DMS 273 (cell line): Measurements from ENCODE around the gene ABHD12.

Source experiments
- DNase-seq: peaks from one replicate; lab custom pipeline; 2025; ENCODE audit not compliant: unreplicated experiment; lab: John Stamatoyannopoulos, UW

The ABHD12 gene

DNA sequence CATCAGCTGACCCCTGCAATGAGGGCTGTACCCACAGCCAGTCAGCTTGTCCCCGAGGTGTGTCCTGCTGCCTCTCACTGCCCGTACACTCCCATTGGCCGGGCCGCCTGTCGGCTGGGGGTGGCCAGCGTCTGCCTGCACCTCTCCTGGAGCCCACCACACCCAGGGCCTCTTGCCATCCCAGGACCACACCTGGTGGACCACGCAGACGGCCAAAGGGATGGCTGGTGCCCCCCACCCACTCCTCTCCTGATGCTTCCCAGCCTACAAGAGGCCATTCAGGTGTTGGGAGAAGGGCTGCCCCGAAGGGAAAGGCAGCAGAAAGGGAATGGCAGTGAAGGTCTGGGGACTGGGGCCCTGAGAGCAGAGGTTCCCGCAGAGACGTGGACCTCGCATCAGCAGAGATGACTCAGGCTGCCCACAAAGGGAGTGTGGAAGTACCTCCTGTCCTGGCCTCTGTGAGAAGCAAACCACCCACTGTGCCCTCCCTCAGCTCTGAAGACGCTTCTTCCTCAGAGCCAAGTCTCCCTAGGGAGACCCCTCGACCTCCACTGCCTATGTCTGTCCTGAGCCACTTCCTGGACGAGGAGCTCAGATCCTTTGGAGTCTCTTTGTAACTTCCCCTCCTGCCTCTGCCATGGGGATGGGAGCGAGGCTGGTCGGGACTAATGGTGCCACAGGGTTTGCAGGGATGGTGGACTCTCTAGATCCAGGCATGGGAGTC lies 81.8 kb downstream of the ABHD12 start:
- no peak for DNase-seq

GRCh38 chr20:25308083-25308491 lies 82.5 kb downstream of the ABHD12 start:
- DNase-seq: no peak

GRCh38 chr20:25306991-25307903 lies 83.4 kb downstream of the ABHD12 start:
- no peak for DNase-seq

DNA sequence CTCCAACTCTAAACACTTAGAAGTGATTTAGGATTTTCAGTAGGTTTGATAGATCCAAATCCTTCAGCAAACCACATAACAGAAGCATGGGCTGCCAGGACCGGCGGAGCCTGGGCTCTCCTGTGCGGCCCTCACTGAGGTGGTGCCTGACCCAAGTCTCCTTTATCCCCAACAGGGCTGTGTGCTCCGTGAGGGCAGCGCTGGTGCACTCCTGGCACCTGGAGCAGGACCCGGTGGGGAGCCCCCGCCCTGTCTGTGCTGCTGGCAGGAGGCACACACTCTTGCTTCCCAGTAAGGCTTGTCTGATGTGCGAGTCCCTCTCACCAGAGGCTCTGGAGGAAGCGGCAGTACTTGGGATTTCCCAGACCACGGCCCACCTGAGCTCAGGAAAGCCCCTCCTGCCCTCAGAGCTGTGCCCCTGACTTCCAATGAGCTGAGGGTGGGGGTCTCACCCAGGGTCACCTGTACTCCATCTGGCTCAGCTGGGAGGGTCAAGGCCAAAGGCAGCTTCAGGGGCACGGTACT lies 86.5 kb downstream of the ABHD12 start:
- no peak for DNase-seq

DNA sequence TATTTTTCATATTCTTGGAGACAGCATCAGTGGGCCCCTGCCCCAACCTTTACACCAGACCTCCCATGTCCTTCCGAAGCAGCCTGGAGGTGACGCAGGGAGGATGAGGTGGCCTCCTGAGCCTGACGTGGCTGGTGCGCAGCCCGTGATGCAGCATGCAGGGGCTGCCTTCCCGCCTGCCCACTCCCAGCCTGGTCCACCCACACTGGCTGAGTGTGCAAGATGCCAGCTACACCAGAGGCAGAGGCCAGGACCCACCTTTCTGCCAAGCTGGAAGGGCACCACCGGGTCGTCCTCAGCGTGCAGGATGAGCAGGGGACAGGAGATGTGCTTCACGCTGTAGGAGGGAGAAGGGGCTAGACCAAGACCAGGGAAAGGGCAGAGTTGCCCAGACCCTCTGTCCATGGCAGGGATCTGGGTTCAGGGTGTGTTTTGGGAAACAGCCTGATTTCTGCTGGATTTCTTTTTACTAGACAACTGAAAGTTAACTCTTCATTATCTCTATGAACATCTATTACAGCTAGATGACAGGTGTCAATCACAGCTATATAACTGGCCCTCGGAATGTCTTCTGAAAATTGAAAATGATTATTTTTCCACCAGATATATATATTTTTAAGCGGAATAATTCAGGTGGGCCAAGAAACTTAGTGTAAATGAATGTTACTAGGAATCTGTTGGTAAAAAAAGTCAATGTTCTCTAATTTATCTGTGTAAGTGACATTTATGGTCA lies 87.2 kb downstream of the ABHD12 start:
- no peak for DNase-seq

- DNase-seq: no peak
These were observed 88.0 kb downstream of the ABHD12 start for GRCh38 chr20:25302596-25302995.

GRCh38 chr20:25301357-25301920 lies 89.2 kb downstream of the ABHD12 start:
- DNase-seq: no peak

- no peak for DNase-seq
These were observed 90.0 kb downstream of the ABHD12 start for GRCh38 chr20:25300496-25301170.

GRCh38 chr20:25299806-25300205 lies 90.8 kb downstream of the ABHD12 start:
- peak; percentile 24 for DNase-seq

DNA sequence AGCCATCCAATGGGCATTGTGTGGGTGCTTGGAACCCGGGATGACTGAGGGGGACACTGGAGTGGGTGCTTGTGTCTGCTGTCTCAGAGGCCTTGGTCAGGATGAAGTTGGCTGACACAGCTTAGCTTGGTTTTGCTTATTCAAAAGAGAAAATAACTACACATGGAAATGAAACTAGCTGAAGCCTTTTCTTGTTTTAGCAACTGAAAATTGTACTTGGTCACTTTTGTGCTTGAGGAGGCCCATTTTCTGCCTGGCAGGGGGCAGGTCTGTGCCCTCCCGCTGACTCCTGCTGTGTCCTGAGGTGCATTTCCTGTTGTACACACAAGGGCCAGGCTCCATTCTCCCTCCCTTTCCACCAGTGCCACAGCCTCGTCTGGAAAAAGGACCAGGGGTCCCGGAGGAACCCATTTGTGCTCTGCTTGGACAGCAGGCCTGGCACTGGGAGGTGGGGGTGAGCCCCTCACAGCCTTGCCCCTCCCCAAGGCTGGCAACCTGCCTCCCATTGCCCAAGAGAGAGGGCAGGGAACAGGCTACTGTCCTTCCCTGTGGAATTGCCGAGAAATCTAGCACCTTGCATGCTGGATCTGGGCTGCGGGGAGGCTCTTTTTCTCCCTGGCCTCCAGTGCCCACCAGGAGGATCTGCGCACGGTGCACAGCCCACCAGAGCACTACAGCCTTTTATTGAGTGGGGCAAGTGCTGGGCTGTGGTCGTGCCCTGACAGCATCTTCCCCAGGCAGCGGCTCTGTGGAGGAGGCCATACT lies 93.3 kb downstream of the ABHD12 start:
- DNase-seq: no peak

DNA sequence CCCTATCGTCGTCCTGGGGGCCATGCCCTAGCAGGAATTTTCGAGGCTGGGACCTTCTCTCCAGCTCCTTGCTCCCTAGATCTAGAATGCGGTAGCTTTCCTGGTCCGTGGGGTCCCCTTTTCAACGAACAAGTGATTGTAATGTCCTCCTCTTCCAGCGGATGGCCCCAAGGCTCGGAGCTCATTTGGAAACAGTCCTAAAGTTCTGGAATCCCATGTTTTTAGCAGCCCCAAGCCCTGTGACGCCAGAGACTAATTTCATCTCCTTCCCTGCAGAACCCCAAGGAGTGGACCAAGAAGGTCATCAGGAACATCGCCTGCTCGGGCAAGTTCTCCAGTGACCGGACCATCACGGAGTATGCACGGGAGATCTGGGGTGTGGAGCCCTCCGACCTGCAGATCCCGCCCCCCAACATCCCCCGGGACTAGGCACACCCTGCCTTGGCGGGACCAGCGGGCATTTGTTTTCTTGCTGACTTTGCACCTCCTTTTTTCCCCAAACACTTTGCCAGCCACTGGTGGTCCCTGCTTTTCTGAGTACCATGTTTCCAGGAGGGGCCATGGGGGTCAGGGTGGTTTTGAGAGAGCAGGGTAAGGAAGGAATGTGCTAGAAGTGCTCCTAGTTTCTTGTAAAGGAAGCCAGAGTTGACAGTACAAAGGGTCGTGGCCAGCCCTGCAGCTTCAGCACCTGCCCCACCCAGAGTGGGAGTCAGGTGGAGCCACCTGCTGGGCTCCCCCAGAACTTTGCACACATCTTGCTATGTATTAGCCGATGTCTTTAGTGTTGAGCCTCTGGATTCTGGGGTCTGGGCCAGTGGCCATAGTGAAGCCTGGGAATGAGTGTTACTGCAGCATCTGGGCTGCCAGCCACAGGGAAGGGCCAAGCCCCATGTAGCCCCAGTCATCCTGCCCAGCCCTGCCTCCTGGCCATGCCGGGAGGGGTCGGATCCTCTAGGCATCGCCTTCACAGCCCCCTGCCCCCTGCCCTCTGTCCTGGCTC lies 94.2 kb downstream of the ABHD12 start:
- peak; percentile 57 for DNase-seq

- no peak for DNase-seq
These were observed 95.1 kb downstream of the ABHD12 start for GRCh38 chr20:25295386-25296093.

DNA sequence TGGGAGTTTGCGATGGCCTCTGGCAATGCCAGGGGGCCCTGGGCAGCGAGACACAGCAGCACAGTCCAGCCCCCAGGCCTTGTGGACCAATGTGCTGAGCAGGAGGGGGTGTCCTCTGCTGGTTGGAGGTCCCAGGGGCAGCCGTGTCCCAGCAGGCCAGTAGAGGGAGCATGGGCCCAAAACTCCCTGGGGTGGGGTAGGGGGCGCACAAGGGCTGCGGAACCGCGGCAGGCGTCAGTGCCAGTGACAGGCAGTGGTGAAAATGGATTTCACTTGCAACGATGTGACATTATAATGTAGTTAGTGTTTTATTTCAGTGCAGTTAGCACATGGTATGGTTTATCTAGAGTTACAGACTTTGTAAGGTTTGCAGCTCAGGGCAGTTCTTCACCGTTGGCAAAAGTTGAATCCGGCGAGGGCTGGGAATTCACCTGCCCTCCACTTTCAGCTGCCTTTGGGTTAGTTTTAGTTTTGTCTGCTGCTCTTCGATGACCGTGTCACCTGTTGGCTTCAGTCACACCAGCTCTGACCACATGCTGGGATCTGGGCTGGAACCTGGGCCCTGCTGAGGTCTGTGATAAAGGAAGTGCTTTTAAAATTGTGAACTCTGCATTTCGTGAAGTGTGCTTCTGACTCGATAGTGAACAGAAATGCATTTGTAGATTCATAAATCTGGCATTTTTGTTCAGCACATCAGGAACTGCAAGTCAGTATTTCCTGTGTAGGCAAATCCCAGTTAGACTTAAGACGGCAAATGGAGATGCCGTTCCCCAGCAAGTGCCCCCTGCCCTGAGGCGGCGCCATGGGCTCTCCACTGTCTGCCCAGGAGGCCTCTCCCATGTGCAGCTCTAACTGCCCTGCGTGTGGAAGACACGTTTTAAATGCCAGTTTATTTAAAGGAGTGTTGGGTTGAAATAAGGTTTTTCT lies 95.9 kb downstream of the ABHD12 start:
- peak; percentile 72 for DNase-seq

DNA sequence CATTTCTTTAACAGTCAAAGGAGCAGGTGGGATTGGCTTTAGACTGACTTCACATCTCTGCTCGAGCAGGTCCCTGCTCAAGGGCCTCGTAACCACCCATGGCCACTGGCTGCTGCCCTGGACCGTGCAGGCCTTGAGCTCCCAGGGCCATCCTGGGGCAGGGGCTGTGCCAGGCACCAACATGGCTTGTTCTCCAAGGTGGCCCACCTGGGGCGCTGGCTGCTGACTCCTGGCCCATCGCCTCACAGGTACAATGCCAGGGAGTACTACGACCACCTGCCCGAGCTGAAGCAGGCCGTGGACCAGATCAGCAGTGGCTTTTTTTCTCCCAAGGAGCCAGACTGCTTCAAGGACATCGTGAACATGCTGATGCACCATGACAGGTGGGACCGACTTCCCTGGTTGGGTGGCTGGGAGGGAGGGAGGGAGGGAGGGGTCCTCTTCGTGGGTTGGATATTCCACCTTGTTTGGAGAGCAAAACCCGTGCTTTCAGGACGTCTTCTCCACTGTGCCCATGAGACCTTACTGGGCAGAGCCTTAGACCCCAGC lies 96.7 kb downstream of the ABHD12 start:
- DNase-seq: no peak

GRCh38 chr20:25293507-25293906 lies 97.1 kb downstream of the ABHD12 start:
- DNase-seq: no peak

GRCh38 chr20:25292176-25292891 lies 98.3 kb downstream of the ABHD12 start:
- DNase-seq: no peak
